GM23338 (cell line): ENCODE data around the gene SLC5A5. TPM values are rescaled to one million over a fixed set of nuclear protein-coding genes. Genes with fewer than 3 reads are reported as not detected.

ENCODE experiments used
- ATAC-seq: fragments of 200-7000 bp; cut with Tn5 transposase; 3 replicates; pipeline ENCODE4 v1.9.1; 2020
- DNase-seq: peaks from one replicate; pipeline ENCODE4 v3.0.0-alpha.2; 2015; ENCODE audit warnings: low spot score
- H2AFZ ChIP-seq: fragments of 200-600 bp; sonication (generic); 2 replicates; pipeline ENCODE4 v1.8.0; 2016; ENCODE audit warnings: antibody characterized with exemption, mild to moderate bottlenecking, moderate library complexity
- H3F3A ChIP-seq: fragments of 200-600 bp; sonication (generic); replicated peaks from 2 replicates; pipeline ENCODE4 v1.8.0; 2017; ENCODE audit warnings: antibody characterized with exemption, mixed run types, low read depth
- H3K27ac ChIP-seq: fragments of 200-600 bp; sonication (generic); 2 replicates; pipeline ENCODE4 v1.6.1; 2016; ENCODE audit warnings: low read depth
- H3K27me3 ChIP-seq: fragments of 200-600 bp; sonication (generic); 2 replicates; pipeline ENCODE4 v1.8.0; 2016; ENCODE audit warnings: mild to moderate bottlenecking, mixed run types, moderate library complexity; ENCODE audit not compliant: insufficient read depth
- H3K36me3 ChIP-seq: fragments of 200-600 bp; sonication (generic); 2 replicates; pipeline ENCODE4 v1.8.0; 2016; ENCODE audit warnings: mild to moderate bottlenecking; ENCODE audit not compliant: insufficient read depth
- H3K4me1 ChIP-seq: fragments of 200-600 bp; sonication (generic); 2 replicates; pipeline ENCODE4 v1.8.0; 2016; ENCODE audit warnings: mild to moderate bottlenecking, moderate library complexity; ENCODE audit not compliant: insufficient read depth
- H3K4me2 ChIP-seq: fragments of 200-600 bp; sonication (generic); 2 replicates; pipeline ENCODE4 v1.7.1; 2017; ENCODE audit warnings: mixed run types
- H3K4me3 ChIP-seq: fragments of 200-600 bp; sonication (generic); 2 replicates; pipeline ENCODE4 v1.6.1; 2016; ENCODE audit warnings: mixed run types
- H3K79me2 ChIP-seq: fragments of 200-600 bp; sonication (generic); replicated peaks from 2 replicates; pipeline ENCODE4 v1.8.0; 2017; ENCODE audit warnings: mild to moderate bottlenecking; ENCODE audit not compliant: insufficient read depth
- H3K9me2 ChIP-seq: fragments of 200-600 bp; sonication (generic); 2 replicates; pipeline ENCODE4 v1.8.0; 2017; ENCODE audit not compliant: insufficient read depth
- H4K20me1 ChIP-seq: fragments of 200-600 bp; sonication (generic); replicated peaks from 2 replicates; pipeline ENCODE4 v1.8.0; 2017; ENCODE audit warnings: mild to moderate bottlenecking; ENCODE audit not compliant: insufficient read depth
- H3K27ac Mint-ChIP-seq: 2 replicates; pipeline ENCODE4 v1.8.0; 2020; ENCODE audit warnings: inconsistent platforms, mild to moderate bottlenecking, moderate library complexity, mixed read lengths
- H3K27me3 Mint-ChIP-seq: 3 replicates; pipeline ENCODE4 v1.8.0; 2022; ENCODE audit warnings: low read depth, mild to moderate bottlenecking, moderate library complexity, mixed read lengths, inconsistent platforms; ENCODE audit not compliant: insufficient read depth, poor library complexity
- H3K36me3 Mint-ChIP-seq: 3 replicates; pipeline ENCODE4 v1.8.0; 2021; ENCODE audit warnings: low read depth, mild to moderate bottlenecking, inconsistent platforms, moderate library complexity, mixed read lengths
- H3K4me1 Mint-ChIP-seq: 3 replicates; pipeline ENCODE4 v1.8.0; 2020; ENCODE audit warnings: mild to moderate bottlenecking, inconsistent platforms, mixed read lengths
- H3K4me3 Mint-ChIP-seq: 3 replicates; pipeline ENCODE4 v1.8.0; 2021; ENCODE audit warnings: moderate library complexity, mild to moderate bottlenecking, inconsistent platforms, mixed read lengths
- H3K9me3 Mint-ChIP-seq: 3 replicates; pipeline ENCODE4 v1.8.0; 2020; ENCODE audit warnings: moderate library complexity, mild to moderate bottlenecking, inconsistent platforms, mixed read lengths
- CREB1 ChIP-seq: fragments of 250-450 bp; sonication (Bioruptor Pico); IDR thresholded peaks from 2 replicates; pipeline ENCODE4 v1.5.0; 2020; ENCODE audit warnings: low read depth, mild to moderate bottlenecking, moderate library complexity
- EZH2 ChIP-seq: fragments of 200-600 bp; sonication (generic); IDR thresholded peaks from one replicate; pipeline ENCODE4 v1.8.0; 2017; ENCODE audit warnings: antibody characterized with exemption, mild to moderate bottlenecking, low read depth; ENCODE audit not compliant: unreplicated experiment
- EZH2phosphoT487 ChIP-seq: fragments of 200-600 bp; sonication (generic); IDR thresholded peaks from one replicate; pipeline ENCODE4 v1.8.1; 2018; ENCODE audit warnings: antibody characterized with exemption; ENCODE audit not compliant: unreplicated experiment
- POLR2AphosphoS5 ChIP-seq: IDR thresholded peaks from 2 replicates; pipeline ENCODE4 v1.6.1; 2016; ENCODE audit warnings: antibody characterized with exemption, low read depth
- STAT1 ChIP-seq: IDR thresholded peaks from one replicate; pipeline ENCODE4 v1.6.1; 2016; ENCODE audit warnings: antibody characterized with exemption; ENCODE audit not compliant: unreplicated experiment
- ZNF331 ChIP-seq: fragments of 250-450 bp; sonication (Bioruptor Pico); IDR thresholded peaks from 2 replicates; pipeline ENCODE4 v1.5.0; 2020; ENCODE audit warnings: low read depth, mild to moderate bottlenecking, moderate library complexity
- polyA plus RNA-seq: library from polyadenylated mRNA; unstranded; fragments of >200 nt; fragmentation: Nextera tagmentation; extraction: Ambion mirVana; gene quantifications from 2 replicates; pipeline ENCODE4 v1.2.1, GENCODE V29; 2016
- total RNA-seq: library from RNA; depleted of rRNA; stranded (reverse); fragments of >200 nt; shearing (Covaris generic); gene quantifications from 2 replicates; pipeline ENCODE4 v1.2.3, GENCODE V29; 2014
- TF ChIP-seq, protein P1 (sequence below), 2 experiments: fragments of 200-600 bp in 1 of 2; sonication (generic) in 1 of 2; conservative IDR thresholded peaks; 2 replicates each; pipeline versions ENCODE4 v1.5.1 to v1.6.1; 2016 to 2017; ENCODE audit warnings: antibody characterized with exemption in 2 of 2, low read depth in 2 of 2, mild to moderate bottlenecking in 2 of 2, moderate library complexity in 1 of 2
- TF ChIP-seq, protein P2 (sequence below): fragments of 250-450 bp; sonication (Bioruptor Pico); IDR thresholded peaks from 2 replicates; pipeline ENCODE4 v1.5.0; 2020; ENCODE audit warnings: mild to moderate bottlenecking, moderate library complexity
- TF ChIP-seq, protein P3 (sequence below): IDR thresholded peaks from one replicate; pipeline ENCODE4 v1.6.1; 2018; ENCODE audit warnings: antibody characterized with exemption; ENCODE audit not compliant: unreplicated experiment

The SLC5A5 gene
- total and polyA plus RNA-seq, 2 experiments from 2014 or later = 1.0 to 2.1 TPM

DNA sequence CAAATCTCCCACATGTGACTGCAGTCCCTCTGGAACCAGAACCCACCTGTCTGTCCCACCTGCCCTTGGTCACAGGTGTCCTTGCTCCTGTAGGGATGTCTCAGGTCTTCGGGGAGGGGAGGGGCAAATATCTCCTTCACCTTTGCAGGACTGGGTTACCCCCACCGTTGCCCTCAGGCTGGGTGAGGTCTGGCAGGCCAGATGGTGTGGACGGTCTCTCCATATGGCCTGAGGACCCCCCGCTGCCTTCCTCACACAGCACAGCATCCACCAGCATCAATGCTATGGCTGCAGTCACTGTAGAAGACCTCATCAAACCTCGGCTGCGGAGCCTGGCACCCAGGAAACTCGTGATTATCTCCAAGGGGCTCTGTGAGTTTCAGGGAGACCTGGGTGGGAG, 10.0 kb downstream of the SLC5A5 start (continued):
- TF ChIP-seq, protein P1, sequence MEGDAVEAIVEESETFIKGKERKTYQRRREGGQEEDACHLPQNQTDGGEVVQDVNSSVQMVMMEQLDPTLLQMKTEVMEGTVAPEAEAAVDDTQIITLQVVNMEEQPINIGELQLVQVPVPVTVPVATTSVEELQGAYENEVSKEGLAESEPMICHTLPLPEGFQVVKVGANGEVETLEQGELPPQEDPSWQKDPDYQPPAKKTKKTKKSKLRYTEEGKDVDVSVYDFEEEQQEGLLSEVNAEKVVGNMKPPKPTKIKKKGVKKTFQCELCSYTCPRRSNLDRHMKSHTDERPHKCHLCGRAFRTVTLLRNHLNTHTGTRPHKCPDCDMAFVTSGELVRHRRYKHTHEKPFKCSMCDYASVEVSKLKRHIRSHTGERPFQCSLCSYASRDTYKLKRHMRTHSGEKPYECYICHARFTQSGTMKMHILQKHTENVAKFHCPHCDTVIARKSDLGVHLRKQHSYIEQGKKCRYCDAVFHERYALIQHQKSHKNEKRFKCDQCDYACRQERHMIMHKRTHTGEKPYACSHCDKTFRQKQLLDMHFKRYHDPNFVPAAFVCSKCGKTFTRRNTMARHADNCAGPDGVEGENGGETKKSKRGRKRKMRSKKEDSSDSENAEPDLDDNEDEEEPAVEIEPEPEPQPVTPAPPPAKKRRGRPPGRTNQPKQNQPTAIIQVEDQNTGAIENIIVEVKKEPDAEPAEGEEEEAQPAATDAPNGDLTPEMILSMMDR (conservative IDR thresholded peaks at IDR 0.05; ENCODE audit: low read depth in 2 of 2) = no peak
- TF ChIP-seq POLR2AphosphoS5 (no peak), CREB1 (CRISPR knock-in tag) (no peak)

DNA sequence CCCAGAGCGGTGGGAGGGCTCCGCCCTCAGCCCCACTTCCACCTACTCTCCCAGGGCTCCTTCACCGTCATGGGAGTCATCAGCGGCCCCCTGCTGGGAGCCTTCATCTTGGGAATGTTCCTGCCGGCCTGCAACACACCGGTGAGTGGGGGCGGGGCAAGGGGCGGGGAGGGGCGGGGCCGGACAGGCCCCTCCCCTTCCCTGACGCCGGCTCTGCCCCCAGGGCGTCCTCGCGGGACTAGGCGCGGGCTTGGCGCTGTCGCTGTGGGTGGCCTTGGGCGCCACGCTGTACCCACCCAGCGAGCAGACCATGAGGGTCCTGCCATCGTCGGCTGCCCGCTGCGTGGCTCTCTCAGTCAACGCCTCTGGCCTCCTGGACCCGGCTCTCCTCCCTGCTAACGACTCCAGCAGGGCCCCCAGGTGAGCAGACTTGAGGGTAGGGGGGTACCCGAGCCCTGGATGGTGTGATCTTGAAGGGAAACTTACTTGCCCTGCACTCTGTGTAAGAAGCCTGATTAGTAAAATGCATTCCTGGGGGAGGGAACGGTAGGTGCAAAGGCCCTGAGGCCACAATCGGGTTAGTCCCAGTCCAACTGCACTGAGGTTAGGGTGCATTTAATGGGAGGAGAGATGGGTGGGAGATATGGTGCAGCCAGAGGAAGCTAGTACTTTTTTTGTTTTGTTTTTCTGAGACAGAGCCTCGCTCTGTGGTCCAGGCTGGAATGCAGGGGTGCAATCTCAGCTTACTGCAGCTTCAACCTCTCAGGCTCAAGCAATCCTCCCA, 12.1 kb downstream of the SLC5A5 start:
- Mint-ChIP-seq H3K4me3 (no peak overlapping the region), H3K9me3 (no peaks in the 10 kb centered on the region), H3K27me3 (peaks cover 3% of the 10 kb centered on the region), H3K27ac (no peak overlapping the region), H3K4me1 (no peaks in the 10 kb centered on the region), H3K36me3 (no peaks in the 10 kb centered on the region)
- Histone ChIP-seq H3K27me3 (no peaks in the 10 kb centered on the region), H3K4me2 (no peak overlapping the region), H3F3A (no peaks in the 10 kb centered on the region), H3K9me2 (no peaks in the 10 kb centered on the region), H2AFZ (no peak overlapping the region), H4K20me1 (no peaks in the 10 kb centered on the region), H3K27ac (no peak overlapping the region), H3K4me3 (no peak overlapping the region), H3K4me1 (no peaks in the 10 kb centered on the region), H3K36me3 (no peaks in the 10 kb centered on the region), H3K79me2 (no peaks in the 10 kb centered on the region)
- peak; percentile 57 for DNase-seq
- no peak; the same call in 1 of the 3 replicates for ATAC-seq
- TF ChIP-seq CREB1 (CRISPR knock-in tag) (no peak), EZH2phosphoT487 (no peak), STAT1 (no peak), ZNF331 (CRISPR knock-in tag) (no peak), EZH2 (no peak)
- TF ChIP-seq, protein P2, sequence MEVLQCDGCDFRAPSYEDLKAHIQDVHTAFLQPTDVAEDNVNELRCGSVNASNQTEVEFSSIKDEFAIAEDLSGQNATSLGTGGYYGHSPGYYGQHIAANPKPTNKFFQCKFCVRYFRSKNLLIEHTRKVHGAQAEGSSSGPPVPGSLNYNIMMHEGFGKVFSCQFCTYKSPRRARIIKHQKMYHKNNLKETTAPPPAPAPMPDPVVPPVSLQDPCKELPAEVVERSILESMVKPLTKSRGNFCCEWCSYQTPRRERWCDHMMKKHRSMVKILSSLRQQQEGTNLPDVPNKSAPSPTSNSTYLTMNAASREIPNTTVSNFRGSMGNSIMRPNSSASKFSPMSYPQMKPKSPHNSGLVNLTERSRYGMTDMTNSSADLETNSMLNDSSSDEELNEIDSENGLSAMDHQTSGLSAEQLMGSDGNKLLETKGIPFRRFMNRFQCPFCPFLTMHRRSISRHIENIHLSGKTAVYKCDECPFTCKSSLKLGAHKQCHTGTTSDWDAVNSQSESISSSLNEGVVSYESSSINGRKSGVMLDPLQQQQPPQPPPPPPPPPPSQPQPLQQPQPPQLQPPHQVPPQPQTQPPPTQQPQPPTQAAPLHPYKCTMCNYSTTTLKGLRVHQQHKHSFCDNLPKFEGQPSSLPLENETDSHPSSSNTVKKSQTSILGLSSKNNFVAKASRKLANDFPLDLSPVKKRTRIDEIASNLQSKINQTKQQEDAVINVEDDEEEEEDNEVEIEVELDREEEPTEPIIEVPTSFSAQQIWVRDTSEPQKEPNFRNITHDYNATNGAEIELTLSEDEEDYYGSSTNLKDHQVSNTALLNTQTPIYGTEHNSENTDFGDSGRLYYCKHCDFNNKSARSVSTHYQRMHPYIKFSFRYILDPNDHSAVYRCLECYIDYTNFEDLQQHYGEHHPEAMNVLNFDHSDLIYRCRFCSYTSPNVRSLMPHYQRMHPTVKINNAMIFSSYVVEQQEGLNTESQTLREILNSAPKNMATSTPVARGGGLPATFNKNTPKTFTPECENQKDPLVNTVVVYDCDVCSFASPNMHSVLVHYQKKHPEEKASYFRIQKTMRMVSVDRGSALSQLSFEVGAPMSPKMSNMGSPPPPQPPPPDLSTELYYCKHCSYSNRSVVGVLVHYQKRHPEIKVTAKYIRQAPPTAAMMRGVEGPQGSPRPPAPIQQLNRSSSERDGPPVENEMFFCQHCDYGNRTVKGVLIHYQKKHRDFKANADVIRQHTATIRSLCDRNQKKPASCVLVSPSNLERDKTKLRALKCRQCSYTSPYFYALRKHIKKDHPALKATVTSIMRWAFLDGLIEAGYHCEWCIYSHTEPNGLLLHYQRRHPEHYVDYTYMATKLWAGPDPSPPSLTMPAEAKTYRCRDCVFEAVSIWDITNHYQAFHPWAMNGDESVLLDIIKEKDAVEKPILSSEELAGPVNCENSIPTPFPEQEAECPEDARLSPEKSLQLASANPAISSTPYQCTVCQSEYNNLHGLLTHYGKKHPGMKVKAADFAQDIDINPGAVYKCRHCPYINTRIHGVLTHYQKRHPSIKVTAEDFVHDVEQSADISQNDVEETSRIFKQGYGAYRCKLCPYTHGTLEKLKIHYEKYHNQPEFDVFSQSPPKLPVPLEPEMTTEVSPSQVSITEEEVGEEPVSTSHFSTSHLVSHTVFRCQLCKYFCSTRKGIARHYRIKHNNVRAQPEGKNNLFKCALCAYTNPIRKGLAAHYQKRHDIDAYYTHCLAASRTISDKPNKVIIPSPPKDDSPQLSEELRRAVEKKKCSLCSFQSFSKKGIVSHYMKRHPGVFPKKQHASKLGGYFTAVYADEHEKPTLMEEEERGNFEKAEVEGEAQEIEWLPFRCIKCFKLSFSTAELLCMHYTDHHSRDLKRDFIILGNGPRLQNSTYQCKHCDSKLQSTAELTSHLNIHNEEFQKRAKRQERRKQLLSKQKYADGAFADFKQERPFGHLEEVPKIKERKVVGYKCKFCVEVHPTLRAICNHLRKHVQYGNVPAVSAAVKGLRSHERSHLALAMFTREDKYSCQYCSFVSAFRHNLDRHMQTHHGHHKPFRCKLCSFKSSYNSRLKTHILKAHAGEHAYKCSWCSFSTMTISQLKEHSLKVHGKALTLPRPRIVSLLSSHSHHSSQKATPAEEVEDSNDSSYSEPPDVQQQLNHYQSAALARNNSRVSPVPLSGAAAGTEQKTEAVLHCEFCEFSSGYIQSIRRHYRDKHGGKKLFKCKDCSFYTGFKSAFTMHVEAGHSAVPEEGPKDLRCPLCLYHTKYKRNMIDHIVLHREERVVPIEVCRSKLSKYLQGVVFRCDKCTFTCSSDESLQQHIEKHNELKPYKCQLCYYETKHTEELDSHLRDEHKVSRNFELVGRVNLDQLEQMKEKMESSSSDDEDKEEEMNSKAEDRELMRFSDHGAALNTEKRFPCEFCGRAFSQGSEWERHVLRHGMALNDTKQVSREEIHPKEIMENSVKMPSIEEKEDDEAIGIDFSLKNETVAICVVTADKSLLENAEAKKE (CRISPR knock-in tag) = no peak
- TF ChIP-seq, protein P3, sequence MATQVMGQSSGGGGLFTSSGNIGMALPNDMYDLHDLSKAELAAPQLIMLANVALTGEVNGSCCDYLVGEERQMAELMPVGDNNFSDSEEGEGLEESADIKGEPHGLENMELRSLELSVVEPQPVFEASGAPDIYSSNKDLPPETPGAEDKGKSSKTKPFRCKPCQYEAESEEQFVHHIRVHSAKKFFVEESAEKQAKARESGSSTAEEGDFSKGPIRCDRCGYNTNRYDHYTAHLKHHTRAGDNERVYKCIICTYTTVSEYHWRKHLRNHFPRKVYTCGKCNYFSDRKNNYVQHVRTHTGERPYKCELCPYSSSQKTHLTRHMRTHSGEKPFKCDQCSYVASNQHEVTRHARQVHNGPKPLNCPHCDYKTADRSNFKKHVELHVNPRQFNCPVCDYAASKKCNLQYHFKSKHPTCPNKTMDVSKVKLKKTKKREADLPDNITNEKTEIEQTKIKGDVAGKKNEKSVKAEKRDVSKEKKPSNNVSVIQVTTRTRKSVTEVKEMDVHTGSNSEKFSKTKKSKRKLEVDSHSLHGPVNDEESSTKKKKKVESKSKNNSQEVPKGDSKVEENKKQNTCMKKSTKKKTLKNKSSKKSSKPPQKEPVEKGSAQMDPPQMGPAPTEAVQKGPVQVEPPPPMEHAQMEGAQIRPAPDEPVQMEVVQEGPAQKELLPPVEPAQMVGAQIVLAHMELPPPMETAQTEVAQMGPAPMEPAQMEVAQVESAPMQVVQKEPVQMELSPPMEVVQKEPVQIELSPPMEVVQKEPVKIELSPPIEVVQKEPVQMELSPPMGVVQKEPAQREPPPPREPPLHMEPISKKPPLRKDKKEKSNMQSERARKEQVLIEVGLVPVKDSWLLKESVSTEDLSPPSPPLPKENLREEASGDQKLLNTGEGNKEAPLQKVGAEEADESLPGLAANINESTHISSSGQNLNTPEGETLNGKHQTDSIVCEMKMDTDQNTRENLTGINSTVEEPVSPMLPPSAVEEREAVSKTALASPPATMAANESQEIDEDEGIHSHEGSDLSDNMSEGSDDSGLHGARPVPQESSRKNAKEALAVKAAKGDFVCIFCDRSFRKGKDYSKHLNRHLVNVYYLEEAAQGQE = no peak
